Fibroblast of the aortic adventitia (primary cell): ENCODE data around the gene ATXN1. TPM values are rescaled to one million over a fixed set of nuclear protein-coding genes. Genes with fewer than 3 reads are reported as not detected.
A peak's percentile ranks its signal among the peaks of the same experiment; 100 is the strongest.

Experiments used
- DNase-seq: peaks from one replicate; pipeline ENCODE4 v3.0.0-alpha.2; 2010; ENCODE audit warnings: low read depth
- H3K4me3 ChIP-seq: 2 replicates; pipeline ENCODE4 v1.5.1; 2011; ENCODE audit warnings: low read depth, mild to moderate bottlenecking, control low read depth, low read length, moderate library complexity
- total RNA-seq: library from RNA; depleted of rRNA; stranded (reverse); fragments of >200 nt; gene quantifications from 2 replicates; pipeline ENCODE4 v1.2.3, GENCODE V29; 2012; ENCODE audit warnings: low replicate concordance
- TF ChIP-seq, protein P1 (sequence below): IDR thresholded peaks from 2 replicates; pipeline ENCODE4 v1.5.1; 2011; ENCODE audit warnings: mild to moderate bottlenecking, low read length, control low read depth, inconsistent platforms; ENCODE audit not compliant: insufficient read depth

ATXN1 gene
- total RNA-seq, 1 donor, result 39.3 TPM

- TF ChIP-seq, protein P1, sequence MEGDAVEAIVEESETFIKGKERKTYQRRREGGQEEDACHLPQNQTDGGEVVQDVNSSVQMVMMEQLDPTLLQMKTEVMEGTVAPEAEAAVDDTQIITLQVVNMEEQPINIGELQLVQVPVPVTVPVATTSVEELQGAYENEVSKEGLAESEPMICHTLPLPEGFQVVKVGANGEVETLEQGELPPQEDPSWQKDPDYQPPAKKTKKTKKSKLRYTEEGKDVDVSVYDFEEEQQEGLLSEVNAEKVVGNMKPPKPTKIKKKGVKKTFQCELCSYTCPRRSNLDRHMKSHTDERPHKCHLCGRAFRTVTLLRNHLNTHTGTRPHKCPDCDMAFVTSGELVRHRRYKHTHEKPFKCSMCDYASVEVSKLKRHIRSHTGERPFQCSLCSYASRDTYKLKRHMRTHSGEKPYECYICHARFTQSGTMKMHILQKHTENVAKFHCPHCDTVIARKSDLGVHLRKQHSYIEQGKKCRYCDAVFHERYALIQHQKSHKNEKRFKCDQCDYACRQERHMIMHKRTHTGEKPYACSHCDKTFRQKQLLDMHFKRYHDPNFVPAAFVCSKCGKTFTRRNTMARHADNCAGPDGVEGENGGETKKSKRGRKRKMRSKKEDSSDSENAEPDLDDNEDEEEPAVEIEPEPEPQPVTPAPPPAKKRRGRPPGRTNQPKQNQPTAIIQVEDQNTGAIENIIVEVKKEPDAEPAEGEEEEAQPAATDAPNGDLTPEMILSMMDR, result no peak
- no peak overlapping the region for H3K4me3 ChIP-seq
- no peak for DNase-seq
Observed at GRCh38 chr6:16670617-16671051, 90.6 kb downstream of the ATXN1 start.

DNA sequence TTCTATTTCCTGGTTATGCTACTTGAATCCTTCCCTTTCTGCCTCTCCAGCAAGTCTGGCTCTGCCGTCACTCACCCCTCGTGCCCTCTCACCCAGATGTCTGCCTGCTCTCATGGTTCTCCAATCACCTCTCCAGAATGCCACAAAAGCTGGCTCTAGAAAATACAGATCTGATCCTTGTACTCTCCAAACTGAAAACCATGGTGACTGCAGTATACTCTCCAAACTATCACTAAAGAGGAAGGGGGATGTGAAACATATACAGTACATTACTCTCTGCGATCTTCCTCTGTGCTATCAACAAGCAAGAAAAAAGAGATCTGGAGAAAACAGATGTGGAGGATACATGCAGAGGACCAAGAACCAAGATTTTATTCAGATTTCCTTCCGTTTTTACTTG is 91.1 kb downstream of the ATXN1 start:
- TF ChIP-seq, protein P1, result no peak
- no peak for DNase-seq

DNA sequence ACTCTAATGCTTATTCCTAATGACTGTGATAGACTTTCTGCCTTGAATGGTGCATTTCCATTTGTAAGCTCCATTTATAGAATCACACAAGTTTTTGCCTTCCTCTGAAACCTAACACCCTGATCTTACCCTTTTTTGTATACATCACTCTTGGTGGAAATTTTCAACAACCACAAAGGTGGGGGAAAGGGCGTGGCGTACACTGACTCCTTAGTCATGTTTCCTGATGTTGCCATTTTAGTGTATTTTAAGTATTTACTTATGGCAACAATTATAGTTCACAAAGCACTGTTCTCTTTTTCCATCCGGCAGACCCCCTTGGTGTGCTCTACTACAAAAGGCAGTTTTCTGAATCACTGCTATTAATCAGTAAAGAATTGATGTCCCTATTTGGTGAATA is 92.0 kb downstream of the ATXN1 start:
- DNase-seq, result peak; percentile 72
- TF ChIP-seq, protein P1, result no peak
- H3K4me3 ChIP-seq, result no peak overlapping the region

More for the DNA sequence above, 91.1 kb downstream of the ATXN1 start:
- no peak overlapping the region for H3K4me3 ChIP-seq

DNA sequence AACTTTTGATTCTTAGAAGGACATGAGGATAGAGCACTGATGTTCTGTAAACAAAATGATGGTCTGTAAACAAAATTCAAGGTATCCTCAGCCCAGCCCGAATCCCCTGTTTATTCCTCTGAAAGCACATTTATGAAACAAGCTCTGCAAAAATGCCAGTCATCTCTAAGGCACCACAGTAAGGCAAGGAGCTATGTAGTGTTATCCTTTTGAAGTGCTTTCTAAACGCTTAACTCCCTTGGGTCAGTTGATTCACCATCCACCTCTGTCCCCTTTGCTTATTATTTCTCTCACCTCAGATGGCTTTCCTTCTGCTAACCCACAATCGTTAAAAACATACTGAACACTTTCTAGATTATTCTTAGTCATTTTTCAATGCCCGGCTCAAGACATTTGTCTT is 93.8 kb downstream of the ATXN1 start:
- no peak for DNase-seq
- no peak overlapping the region for H3K4me3 ChIP-seq
- TF ChIP-seq, protein P1, result no peak

DNA sequence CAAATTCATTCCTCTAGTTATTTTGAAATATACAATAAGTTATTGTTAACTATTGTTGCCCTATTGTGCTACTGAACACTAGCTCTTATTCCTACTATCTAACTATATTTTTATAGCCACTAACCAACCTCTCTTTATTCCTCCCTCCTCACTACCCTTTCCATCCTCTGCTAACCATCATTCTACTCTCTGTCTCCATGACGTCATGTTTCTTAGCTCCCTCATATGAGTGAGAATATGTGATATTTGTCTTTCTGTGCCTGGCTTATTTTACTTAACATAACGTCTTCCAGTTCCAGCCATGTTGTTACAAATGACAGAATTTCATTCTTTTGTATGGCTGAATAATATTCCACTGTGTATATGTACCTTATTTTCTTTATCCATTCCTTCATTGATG is 95.3 kb downstream of the ATXN1 start:
- TF ChIP-seq, protein P1, result no peak
- no peak for DNase-seq
- H3K4me3 ChIP-seq, result no peak overlapping the region

DNA sequence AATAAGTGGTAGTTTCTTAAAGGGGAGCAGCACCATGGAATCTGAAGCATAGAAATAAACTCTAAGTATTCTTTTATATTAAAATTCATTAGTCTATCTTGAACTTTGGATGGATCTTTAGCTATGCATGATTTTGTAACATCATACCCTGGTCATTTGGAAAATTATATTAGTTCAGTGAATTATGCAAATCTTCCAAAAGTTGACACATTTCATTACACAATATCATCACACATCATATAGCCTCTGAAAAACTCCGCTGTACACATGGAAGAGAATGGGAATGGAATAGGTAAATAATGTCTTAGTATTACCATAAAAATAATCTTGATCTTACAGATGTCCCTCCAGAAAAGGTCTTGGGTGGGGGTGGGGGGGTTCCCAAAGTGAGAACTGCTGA is 96.1 kb downstream of the ATXN1 start:
- H3K4me3 ChIP-seq, result no peak overlapping the region
- DNase-seq, result no peak
- TF ChIP-seq, protein P1, result no peak

DNA sequence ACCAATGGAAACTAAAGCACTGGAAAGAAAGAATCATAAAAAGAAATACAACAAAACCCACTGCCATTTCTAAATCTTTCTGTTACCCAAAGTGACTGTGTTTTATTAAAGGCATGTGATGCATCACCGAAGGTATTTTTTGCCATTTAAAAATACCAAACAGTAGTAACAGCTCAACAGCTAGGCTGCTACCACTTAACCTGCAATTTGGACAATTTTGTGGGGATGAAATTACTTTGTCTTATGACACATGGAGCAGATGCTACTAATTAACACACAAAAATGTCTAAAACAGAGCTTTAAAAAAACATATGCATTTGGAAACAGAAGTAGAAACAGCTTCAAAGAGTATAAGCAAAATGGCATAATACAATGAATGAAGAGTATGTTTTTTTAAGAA is 97.4 kb downstream of the ATXN1 start:
- H3K4me3 ChIP-seq, result no peak overlapping the region
- DNase-seq, result no peak
- TF ChIP-seq, protein P1, result no peak
